ENCODE measurements around the gene SPEN. TPM values are rescaled to one million over a fixed set of nuclear protein-coding genes. Genes with fewer than 3 reads are reported as not detected.

Gene SPEN
- total and polyA plus RNA-seq, 2 experiments from 2014 or later: 14.9 to 43.6 TPM

- TF ChIP-seq JUNB (IDR thresholded peaks at IDR 0.05; ENCODE audit: unreplicated experiment) (no peak), EZH2phosphoT487 (IDR thresholded peaks at IDR 0.05; ENCODE audit: unreplicated experiment) (no peak), NANOG (IDR thresholded peaks at IDR 0.05; ENCODE audit: borderline replicate concordance) (no peak), ZNF114 (CRISPR knock-in tag; IDR thresholded peaks at IDR 0.05) (no peak), POLR2AphosphoS5 (IDR thresholded peaks at IDR 0.05; ENCODE audit: low read depth) (no peak), STAT1 (IDR thresholded peaks at IDR 0.05; ENCODE audit: unreplicated experiment) (no peak), ZNF331 (CRISPR knock-in tag; IDR thresholded peaks at IDR 0.05; ENCODE audit: low read depth) (no peak), CREB1 (CRISPR knock-in tag; IDR thresholded peaks at IDR 0.05; ENCODE audit: low read depth) (no peak)
- TF ChIP-seq, protein P1, sequence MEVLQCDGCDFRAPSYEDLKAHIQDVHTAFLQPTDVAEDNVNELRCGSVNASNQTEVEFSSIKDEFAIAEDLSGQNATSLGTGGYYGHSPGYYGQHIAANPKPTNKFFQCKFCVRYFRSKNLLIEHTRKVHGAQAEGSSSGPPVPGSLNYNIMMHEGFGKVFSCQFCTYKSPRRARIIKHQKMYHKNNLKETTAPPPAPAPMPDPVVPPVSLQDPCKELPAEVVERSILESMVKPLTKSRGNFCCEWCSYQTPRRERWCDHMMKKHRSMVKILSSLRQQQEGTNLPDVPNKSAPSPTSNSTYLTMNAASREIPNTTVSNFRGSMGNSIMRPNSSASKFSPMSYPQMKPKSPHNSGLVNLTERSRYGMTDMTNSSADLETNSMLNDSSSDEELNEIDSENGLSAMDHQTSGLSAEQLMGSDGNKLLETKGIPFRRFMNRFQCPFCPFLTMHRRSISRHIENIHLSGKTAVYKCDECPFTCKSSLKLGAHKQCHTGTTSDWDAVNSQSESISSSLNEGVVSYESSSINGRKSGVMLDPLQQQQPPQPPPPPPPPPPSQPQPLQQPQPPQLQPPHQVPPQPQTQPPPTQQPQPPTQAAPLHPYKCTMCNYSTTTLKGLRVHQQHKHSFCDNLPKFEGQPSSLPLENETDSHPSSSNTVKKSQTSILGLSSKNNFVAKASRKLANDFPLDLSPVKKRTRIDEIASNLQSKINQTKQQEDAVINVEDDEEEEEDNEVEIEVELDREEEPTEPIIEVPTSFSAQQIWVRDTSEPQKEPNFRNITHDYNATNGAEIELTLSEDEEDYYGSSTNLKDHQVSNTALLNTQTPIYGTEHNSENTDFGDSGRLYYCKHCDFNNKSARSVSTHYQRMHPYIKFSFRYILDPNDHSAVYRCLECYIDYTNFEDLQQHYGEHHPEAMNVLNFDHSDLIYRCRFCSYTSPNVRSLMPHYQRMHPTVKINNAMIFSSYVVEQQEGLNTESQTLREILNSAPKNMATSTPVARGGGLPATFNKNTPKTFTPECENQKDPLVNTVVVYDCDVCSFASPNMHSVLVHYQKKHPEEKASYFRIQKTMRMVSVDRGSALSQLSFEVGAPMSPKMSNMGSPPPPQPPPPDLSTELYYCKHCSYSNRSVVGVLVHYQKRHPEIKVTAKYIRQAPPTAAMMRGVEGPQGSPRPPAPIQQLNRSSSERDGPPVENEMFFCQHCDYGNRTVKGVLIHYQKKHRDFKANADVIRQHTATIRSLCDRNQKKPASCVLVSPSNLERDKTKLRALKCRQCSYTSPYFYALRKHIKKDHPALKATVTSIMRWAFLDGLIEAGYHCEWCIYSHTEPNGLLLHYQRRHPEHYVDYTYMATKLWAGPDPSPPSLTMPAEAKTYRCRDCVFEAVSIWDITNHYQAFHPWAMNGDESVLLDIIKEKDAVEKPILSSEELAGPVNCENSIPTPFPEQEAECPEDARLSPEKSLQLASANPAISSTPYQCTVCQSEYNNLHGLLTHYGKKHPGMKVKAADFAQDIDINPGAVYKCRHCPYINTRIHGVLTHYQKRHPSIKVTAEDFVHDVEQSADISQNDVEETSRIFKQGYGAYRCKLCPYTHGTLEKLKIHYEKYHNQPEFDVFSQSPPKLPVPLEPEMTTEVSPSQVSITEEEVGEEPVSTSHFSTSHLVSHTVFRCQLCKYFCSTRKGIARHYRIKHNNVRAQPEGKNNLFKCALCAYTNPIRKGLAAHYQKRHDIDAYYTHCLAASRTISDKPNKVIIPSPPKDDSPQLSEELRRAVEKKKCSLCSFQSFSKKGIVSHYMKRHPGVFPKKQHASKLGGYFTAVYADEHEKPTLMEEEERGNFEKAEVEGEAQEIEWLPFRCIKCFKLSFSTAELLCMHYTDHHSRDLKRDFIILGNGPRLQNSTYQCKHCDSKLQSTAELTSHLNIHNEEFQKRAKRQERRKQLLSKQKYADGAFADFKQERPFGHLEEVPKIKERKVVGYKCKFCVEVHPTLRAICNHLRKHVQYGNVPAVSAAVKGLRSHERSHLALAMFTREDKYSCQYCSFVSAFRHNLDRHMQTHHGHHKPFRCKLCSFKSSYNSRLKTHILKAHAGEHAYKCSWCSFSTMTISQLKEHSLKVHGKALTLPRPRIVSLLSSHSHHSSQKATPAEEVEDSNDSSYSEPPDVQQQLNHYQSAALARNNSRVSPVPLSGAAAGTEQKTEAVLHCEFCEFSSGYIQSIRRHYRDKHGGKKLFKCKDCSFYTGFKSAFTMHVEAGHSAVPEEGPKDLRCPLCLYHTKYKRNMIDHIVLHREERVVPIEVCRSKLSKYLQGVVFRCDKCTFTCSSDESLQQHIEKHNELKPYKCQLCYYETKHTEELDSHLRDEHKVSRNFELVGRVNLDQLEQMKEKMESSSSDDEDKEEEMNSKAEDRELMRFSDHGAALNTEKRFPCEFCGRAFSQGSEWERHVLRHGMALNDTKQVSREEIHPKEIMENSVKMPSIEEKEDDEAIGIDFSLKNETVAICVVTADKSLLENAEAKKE (CRISPR knock-in tag; IDR thresholded peaks at IDR 0.05): no peak
- TF ChIP-seq, protein P2, sequence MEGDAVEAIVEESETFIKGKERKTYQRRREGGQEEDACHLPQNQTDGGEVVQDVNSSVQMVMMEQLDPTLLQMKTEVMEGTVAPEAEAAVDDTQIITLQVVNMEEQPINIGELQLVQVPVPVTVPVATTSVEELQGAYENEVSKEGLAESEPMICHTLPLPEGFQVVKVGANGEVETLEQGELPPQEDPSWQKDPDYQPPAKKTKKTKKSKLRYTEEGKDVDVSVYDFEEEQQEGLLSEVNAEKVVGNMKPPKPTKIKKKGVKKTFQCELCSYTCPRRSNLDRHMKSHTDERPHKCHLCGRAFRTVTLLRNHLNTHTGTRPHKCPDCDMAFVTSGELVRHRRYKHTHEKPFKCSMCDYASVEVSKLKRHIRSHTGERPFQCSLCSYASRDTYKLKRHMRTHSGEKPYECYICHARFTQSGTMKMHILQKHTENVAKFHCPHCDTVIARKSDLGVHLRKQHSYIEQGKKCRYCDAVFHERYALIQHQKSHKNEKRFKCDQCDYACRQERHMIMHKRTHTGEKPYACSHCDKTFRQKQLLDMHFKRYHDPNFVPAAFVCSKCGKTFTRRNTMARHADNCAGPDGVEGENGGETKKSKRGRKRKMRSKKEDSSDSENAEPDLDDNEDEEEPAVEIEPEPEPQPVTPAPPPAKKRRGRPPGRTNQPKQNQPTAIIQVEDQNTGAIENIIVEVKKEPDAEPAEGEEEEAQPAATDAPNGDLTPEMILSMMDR (conservative IDR thresholded peaks at IDR 0.05; ENCODE audit: low read depth in 2 of 2): no peak
Observed at GRCh38 chr1:15950302-15950701, 102.8 kb downstream of the SPEN start.

More at GRCh38 chr1:15950302-15950701, 102.8 kb downstream of the SPEN start:
- H3K4me3 ChIP-seq: no peak overlapping the region
- H3K36me3 Mint-ChIP-seq (ENCODE audit: low read depth): peaks cover 15% of the 10 kb centered on the region
- H4K20me1 ChIP-seq (replicated peaks; ENCODE audit: insufficient read depth): no peaks in the 10 kb centered on the region; the same call in 1 of the 2 replicates
- H3K4me2 ChIP-seq: no peak overlapping the region; the same call in 1 of the 2 replicates
- ATAC-seq (no peak), DNase-seq (ENCODE audit: low spot score) (no peak)
- peak overlapping the region; percentile 81; the same call in 1 of the 2 replicates for H3K27ac ChIP-seq (ENCODE audit: low read depth)
- peaks cover 61% of the 10 kb centered on the region for H3K4me1 Mint-ChIP-seq
- H3K9me2 ChIP-seq (ENCODE audit: insufficient read depth): no peaks in the 10 kb centered on the region
- H3F3A ChIP-seq (replicated peaks; ENCODE audit: low read depth): no peaks in the 10 kb centered on the region
- peaks cover 20% of the 10 kb centered on the region for H3K79me2 ChIP-seq (replicated peaks; ENCODE audit: insufficient read depth)
- no peaks in the 10 kb centered on the region; the same call in 1 of the 2 replicates for H3K36me3 ChIP-seq (ENCODE audit: insufficient read depth)
- H3K4me1 ChIP-seq (ENCODE audit: insufficient read depth): peaks cover 33% of the 10 kb centered on the region
- H3K27me3 ChIP-seq (ENCODE audit: insufficient read depth): no peaks in the 10 kb centered on the region
- no peak overlapping the region for H2AFZ ChIP-seq
- no peaks in the 10 kb centered on the region for H3K9me3 Mint-ChIP-seq
- no peak overlapping the region for H3K4me3 Mint-ChIP-seq
- peaks cover 11% of the 10 kb centered on the region for H3K27me3 Mint-ChIP-seq (ENCODE audit: insufficient read depth, low read depth, poor library complexity)
- no peak overlapping the region; the same call in 1 of the 2 replicates for H3K27ac Mint-ChIP-seq

Data from GM23338 (cell line).